Measurements from ENCODE around the gene CDH3. TPM values are rescaled to one million over a fixed set of nuclear protein-coding genes. Genes with fewer than 3 reads are reported as not detected.

Gene CDH3
- total and polyA plus RNA-seq, 10 of the 15 experiments (the other 5 are each of a cell fraction or from before 2014, with no cell fraction given), result 0.05 to 0.44 (median 0.12) TPM; not detected in 5

DNA sequence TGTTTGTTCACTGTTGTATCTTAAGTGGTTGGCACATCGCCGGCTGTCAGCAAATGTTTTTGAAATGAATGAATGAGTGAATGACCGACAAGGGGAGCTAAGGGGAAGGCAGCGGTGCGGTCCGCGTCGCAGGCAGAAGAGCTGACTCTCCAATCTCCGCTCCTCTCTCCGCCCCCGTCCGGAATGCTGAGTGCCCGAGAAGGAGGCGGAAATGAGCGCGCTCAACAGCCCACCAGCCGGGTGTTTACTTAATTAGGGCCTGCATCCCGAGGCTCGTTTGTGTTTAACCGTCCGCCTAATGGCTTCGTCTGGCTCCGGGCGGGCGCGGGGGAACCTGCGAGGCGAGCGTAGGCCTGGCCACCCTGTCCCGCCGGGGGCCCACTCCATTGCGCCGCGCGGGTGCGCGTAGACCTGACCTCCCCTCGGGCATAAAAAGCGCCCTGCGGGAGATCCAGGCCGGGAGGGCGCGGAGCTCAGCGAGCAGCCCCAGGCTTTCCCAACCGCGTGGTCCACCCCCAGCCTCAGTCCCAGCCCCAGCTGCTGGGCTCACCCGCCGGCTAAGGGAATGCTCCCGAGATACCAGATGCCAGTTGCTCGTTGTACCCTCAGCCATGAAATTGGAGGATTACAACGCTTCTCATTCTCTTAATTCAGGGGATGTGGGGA lies 2.5 kb upstream of the CDH3 start (continued):
- TF ChIP-seq, protein P1, sequence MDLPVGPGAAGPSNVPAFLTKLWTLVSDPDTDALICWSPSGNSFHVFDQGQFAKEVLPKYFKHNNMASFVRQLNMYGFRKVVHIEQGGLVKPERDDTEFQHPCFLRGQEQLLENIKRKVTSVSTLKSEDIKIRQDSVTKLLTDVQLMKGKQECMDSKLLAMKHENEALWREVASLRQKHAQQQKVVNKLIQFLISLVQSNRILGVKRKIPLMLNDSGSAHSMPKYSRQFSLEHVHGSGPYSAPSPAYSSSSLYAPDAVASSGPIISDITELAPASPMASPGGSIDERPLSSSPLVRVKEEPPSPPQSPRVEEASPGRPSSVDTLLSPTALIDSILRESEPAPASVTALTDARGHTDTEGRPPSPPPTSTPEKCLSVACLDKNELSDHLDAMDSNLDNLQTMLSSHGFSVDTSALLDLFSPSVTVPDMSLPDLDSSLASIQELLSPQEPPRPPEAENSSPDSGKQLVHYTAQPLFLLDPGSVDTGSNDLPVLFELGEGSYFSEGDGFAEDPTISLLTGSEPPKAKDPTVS (IDR thresholded peaks at IDR 0.05; ENCODE audit: low read depth, low read length), result no peak
- no peak for TF ChIP-seq NRF1 (conservative IDR thresholded peaks at IDR 0.05; ENCODE audit: low read depth, low read length)
- no peak for TF ChIP-seq GATAD2B (conservative IDR thresholded peaks at IDR 0.05; ENCODE audit: low read depth)
- no peak for TF ChIP-seq STAT1 (conservative IDR thresholded peaks at IDR 0.05)
- TF ChIP-seq, protein P2, sequence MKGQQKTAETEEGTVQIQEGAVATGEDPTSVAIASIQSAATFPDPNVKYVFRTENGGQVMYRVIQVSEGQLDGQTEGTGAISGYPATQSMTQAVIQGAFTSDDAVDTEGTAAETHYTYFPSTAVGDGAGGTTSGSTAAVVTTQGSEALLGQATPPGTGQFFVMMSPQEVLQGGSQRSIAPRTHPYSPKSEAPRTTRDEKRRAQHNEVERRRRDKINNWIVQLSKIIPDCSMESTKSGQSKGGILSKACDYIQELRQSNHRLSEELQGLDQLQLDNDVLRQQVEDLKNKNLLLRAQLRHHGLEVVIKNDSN (IDR thresholded peaks at IDR 0.05; ENCODE audit: borderline replicate concordance, extremely low read length, insufficient read depth, low read depth, low read length), result no peak
- no peak for TF ChIP-seq ZNF384 (IDR thresholded peaks at IDR 0.05; ENCODE audit: borderline replicate concordance, low read depth, low read length)
- TF ChIP-seq TCF7 (IDR thresholded peaks at IDR 0.05; ENCODE audit: borderline replicate concordance), result no peak
- TF ChIP-seq ATF7 (IDR thresholded peaks at IDR 0.05; ENCODE audit: low read depth), result no peak
- no peak for TF ChIP-seq EED (IDR thresholded peaks at IDR 0.05; ENCODE audit: low read depth)
- no peak for TF ChIP-seq BRCA1 (IDR thresholded peaks at IDR 0.05; ENCODE audit: low read depth, low read length)
- no peak for TF ChIP-seq POLR2A (IDR thresholded peaks at IDR 0.05; ENCODE audit: low read depth, low read length)
- TF ChIP-seq ZNF217 (IDR thresholded peaks at IDR 0.05), result no peak
- TF ChIP-seq MTA3 (IDR thresholded peaks at IDR 0.05; ENCODE audit: borderline replicate concordance, low read length), result no peak
